Measurements from ENCODE around the gene TMEM259.

- no peak for TF ChIP-seq CTCF (IDR thresholded peaks at IDR 0.05 in 4 of 5, conservative IDR thresholded peaks at IDR 0.05 in 1 of 5)
- no peak for TF ChIP-seq POLR2A (IDR thresholded peaks at IDR 0.05)
These were observed 44.4 kb downstream of the TMEM259 start for GRCh38 chr19:976476-976875.

All from gastrocnemius medialis (tissue), 4 donors.